Thyroid gland (tissue), 4 donors: ENCODE measurements around the gene FAM24B.

Experiments used
- POLR2A ChIP-seq, 2 donors: fragments of 450-650 bp; IDR thresholded peaks; one replicate each; pipeline ENCODE4 v1.6.1; 2017; ENCODE audit warnings: antibody characterized with exemption in 2 of 2, mild to moderate bottlenecking in 2 of 2, moderate library complexity in 1 of 2
- TF ChIP-seq, protein P1 (sequence below), 6 experiments: fragments of 200-600 bp in 3 of 6; fragments of 450-650 bp in 3 of 6; sonication (generic) in 3 of 6; IDR thresholded peaks; one replicate each; pipeline ENCODE4 v1.5.1; 2016 to 2019; ENCODE audit warnings: antibody characterized with exemption in 6 of 6, mild to moderate bottlenecking in 2 of 6, inconsistent platforms in 1 of 6, moderate library complexity in 1 of 6

DNA sequence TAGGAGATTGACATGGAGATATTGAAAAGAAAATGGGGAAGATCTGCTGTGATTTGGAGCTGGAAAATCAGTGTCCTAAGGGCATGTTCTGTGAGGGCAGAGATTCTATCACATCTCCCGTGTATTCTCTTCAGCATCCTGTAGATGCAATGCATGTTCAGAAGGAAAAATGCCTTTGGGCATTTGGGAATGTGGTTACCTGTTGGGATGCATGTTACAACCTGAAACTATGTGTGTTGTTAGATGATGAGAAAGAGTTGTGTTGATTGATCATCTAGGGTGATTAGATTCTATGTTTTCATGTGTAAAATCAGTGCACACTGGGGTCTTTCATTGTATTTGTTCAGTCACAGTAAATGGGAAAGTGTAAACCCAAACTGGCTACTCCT, 48.4 kb downstream of the FAM24B start:
- TF ChIP-seq, protein P1, sequence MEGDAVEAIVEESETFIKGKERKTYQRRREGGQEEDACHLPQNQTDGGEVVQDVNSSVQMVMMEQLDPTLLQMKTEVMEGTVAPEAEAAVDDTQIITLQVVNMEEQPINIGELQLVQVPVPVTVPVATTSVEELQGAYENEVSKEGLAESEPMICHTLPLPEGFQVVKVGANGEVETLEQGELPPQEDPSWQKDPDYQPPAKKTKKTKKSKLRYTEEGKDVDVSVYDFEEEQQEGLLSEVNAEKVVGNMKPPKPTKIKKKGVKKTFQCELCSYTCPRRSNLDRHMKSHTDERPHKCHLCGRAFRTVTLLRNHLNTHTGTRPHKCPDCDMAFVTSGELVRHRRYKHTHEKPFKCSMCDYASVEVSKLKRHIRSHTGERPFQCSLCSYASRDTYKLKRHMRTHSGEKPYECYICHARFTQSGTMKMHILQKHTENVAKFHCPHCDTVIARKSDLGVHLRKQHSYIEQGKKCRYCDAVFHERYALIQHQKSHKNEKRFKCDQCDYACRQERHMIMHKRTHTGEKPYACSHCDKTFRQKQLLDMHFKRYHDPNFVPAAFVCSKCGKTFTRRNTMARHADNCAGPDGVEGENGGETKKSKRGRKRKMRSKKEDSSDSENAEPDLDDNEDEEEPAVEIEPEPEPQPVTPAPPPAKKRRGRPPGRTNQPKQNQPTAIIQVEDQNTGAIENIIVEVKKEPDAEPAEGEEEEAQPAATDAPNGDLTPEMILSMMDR (IDR thresholded peaks at IDR 0.05): no peak
- no peak for TF ChIP-seq POLR2A (IDR thresholded peaks at IDR 0.05)
